Endothelial cell of umbilical vein (primary cell): Measurements from ENCODE around the gene S100Z. TPM values are rescaled to one million over a fixed set of nuclear protein-coding genes. Genes with fewer than 3 reads are reported as not detected.

Experiments
- BruUV-seq: library from RNA; stranded (reverse); fragments of 400-500 nt; replicated peaks from 2 replicates; lab custom pipeline; 2021; lab: Mats Ljungman, UMichigan
- CTCF ChIA-PET: fragments of 300-600, 350-600 bp; sonication (Branson Sonifier 250); formaldehyde crosslinking; loops from one replicate; lab custom pipeline; 2021; ENCODE audit warnings: antibody characterized with exemption, inconsistent platforms; lab: Charles Lee
- POLR2A ChIA-PET: fragments of 300-600, 350-600 bp; sonication (Branson Sonifier 250); formaldehyde crosslinking; loops from one replicate; lab custom pipeline; 2021; ENCODE audit warnings: antibody characterized with exemption, inconsistent platforms; lab: Charles Lee
- DNase-seq: peaks from one replicate; pipeline ENCODE4 v3.0.0-alpha.2; 2011; ENCODE audit warnings: low read depth, low spot score
- FAIRE-seq: peaks from 2 replicates; lab custom pipeline; 2011; peaks lifted over from hg19 to GRCh38; lab: Jason Lieb, UNC
- H2AFZ ChIP-seq: 2 replicates; pipeline ENCODE4 v1.6.0; 2012; ENCODE audit warnings: low read depth, low read length, control low read depth, inconsistent platforms
- H3K27ac ChIP-seq: 2 replicates; pipeline ENCODE4 v1.5.1; 2011; ENCODE audit warnings: low read depth, mild to moderate bottlenecking, control low read depth, low read length, moderate library complexity; ENCODE audit not compliant: insufficient read depth
- H3K27me3 ChIP-seq, 2 experiments: 2 replicates each; pipeline versions ENCODE4 v1.6.0 to v1.6.1; 2011; ENCODE audit warnings: low read length in 2 of 2, mixed read lengths in 1 of 2; ENCODE audit not compliant: control insufficient read depth in 2 of 2, insufficient read depth in 2 of 2
- H3K36me3 ChIP-seq, 2 experiments: 2 replicates in 1 of 2; 3 replicates in 1 of 2; pipeline ENCODE4 v1.5.1; 2011; ENCODE audit warnings: low read length in 2 of 2, mild to moderate bottlenecking in 1 of 2, moderate library complexity in 1 of 2; ENCODE audit not compliant: control insufficient read depth in 2 of 2, insufficient read depth in 2 of 2; ENCODE audit errors: extremely low read depth in 1 of 2
- H3K4me1 ChIP-seq: 3 replicates; pipeline ENCODE4 v1.5.1; 2011; ENCODE audit warnings: mild to moderate bottlenecking, low read length; ENCODE audit not compliant: control insufficient read depth, insufficient read depth; ENCODE audit errors: extremely low read depth
- H3K4me2 ChIP-seq: 2 replicates; pipeline ENCODE4 v1.6.1; 2011; ENCODE audit warnings: low read length, control low read depth, mixed read lengths; ENCODE audit not compliant: insufficient read depth
- H3K4me3 ChIP-seq, 3 experiments: fragments of 200-600 bp in 1 of 3; sonication (generic), shearing (Covaris generic) in 1 of 3; replicated peaks in 1 of 3; 2 replicates each; pipeline ENCODE4 v1.5.1; 2011 to 2016; ENCODE audit warnings: control low read depth in 3 of 3, low read length in 3 of 3, mild to moderate bottlenecking in 2 of 3, inconsistent platforms in 1 of 3, low read depth in 1 of 3, moderate library complexity in 1 of 3; ENCODE audit not compliant: insufficient read depth in 1 of 3
- H3K79me2 ChIP-seq: 2 replicates; pipeline ENCODE4 v1.6.0; 2012; ENCODE audit warnings: low read length, inconsistent platforms; ENCODE audit not compliant: control insufficient read depth, insufficient read depth
- H3K9ac ChIP-seq: replicated peaks from 2 replicates; pipeline ENCODE3; 2011; ENCODE audit warnings: low read length, control low read depth; ENCODE audit not compliant: insufficient read depth; ENCODE audit errors: extremely low read depth
- H3K9me1 ChIP-seq: replicated peaks from 3 replicates; pipeline ENCODE4 v1.6.0; 2011; ENCODE audit warnings: mild to moderate bottlenecking, low read length; ENCODE audit not compliant: control insufficient read depth, insufficient read depth; ENCODE audit errors: extremely low read depth
- H3K9me3 ChIP-seq: replicated peaks from 2 replicates; pipeline ENCODE4 v1.5.1; 2012; ENCODE audit warnings: low read length, inconsistent platforms; ENCODE audit not compliant: control insufficient read depth, insufficient read depth
- H4K20me1 ChIP-seq: replicated peaks from 2 replicates; pipeline ENCODE3; 2011; ENCODE audit warnings: mild to moderate bottlenecking, low read length; ENCODE audit not compliant: control insufficient read depth, insufficient read depth; ENCODE audit errors: extremely low read depth
- CTCF ChIP-seq, 2 donors: IDR thresholded peaks; 1 replicate in 1 of 2; 2 replicates in 1 of 2; pipeline ENCODE4 v1.5.1; 2011; ENCODE audit warnings: low read length in 2 of 2, mild to moderate bottlenecking in 2 of 2, moderate library complexity in 2 of 2, control low read depth in 1 of 2, inconsistent platforms in 1 of 2, low read depth in 1 of 2; ENCODE audit not compliant: insufficient read depth in 1 of 2; ENCODE audit errors: extremely low read depth in 1 of 2
- EZH2 ChIP-seq: IDR thresholded peaks from 2 replicates; pipeline ENCODE4 v1.6.1; 2012; ENCODE audit warnings: borderline replicate concordance, low read depth, mild to moderate bottlenecking, moderate library complexity, low read length, inconsistent platforms; ENCODE audit not compliant: severe bottlenecking
- FOS ChIP-seq: IDR thresholded peaks from 2 replicates; pipeline ENCODE4 v1.6.1; 2011; ENCODE audit warnings: mild to moderate bottlenecking, low read length, moderate library complexity, borderline replicate concordance; ENCODE audit not compliant: insufficient read depth
- GATA2 ChIP-seq: IDR thresholded peaks from 2 replicates; pipeline ENCODE4 v1.7.0; 2011; ENCODE audit warnings: low read depth, mild to moderate bottlenecking, moderate library complexity, mixed read lengths, low read length; ENCODE audit not compliant: insufficient read length, insufficient read depth
- JUN ChIP-seq: IDR thresholded peaks from 2 replicates; pipeline ENCODE4 v1.6.1; 2011; ENCODE audit warnings: borderline replicate concordance, low read depth; ENCODE audit not compliant: insufficient read length, insufficient read depth
- MYC ChIP-seq: IDR thresholded peaks from one replicate; pipeline ENCODE4 v1.6.1; 2011; ENCODE audit warnings: mild to moderate bottlenecking, low read depth, low read length
- POLR2A ChIP-seq: IDR thresholded peaks from 2 replicates; pipeline ENCODE4 v1.6.1; 2012; ENCODE audit warnings: low read depth, mild to moderate bottlenecking, control low read depth, low read length
- POLR2AphosphoS5 ChIP-seq: IDR thresholded peaks from 2 replicates; pipeline ENCODE4 v1.6.1; 2012; ENCODE audit warnings: low read depth, mild to moderate bottlenecking, control low read depth, low read length, moderate library complexity; ENCODE audit not compliant: insufficient read depth
- dilution Hi-C: fragments of 300-500 bp; cut with MboI; formaldehyde crosslinking; loops from one replicate; pipeline ENCODE4 v1.15.0; 2019; ENCODE audit warnings: low sequenced_read_pairs; ENCODE audit not compliant: extremely low pct_ligation_motif_present
- intact Hi-C: fragments of 100-400 bp; cut with micrococcal nuclease; formaldehyde crosslinking; loops from one replicate; pipeline ENCODE4 v1.10.0; 2022
- polyA plus RNA-seq, 4 experiments: library from polyadenylated mRNA; depleted of rRNA in 3 of 4; stranded (reverse) in 3 of 4; unstranded in 1 of 4; fragments of >200 nt; gene quantifications; 2 replicates each; pipeline versions ENCODE4 v1.2.1 to v1.2.3, GENCODE V29; 2011 to 2012; ENCODE audit warnings: missing spikeins in 1 of 4
- total RNA-seq: library from RNA; stranded (reverse); gene quantifications from 2 replicates; pipeline ENCODE4 v1.2.3, GENCODE V29; 2021

The S100Z gene
- total and polyA plus RNA-seq, 2 donors (not counting 3 experiments of a cell fraction or from before 2014, with no cell fraction given), result not detected

GRCh38 chr5:76861612-76862011 is 11.8 kb downstream of the S100Z start:
- H3K4me2 ChIP-seq, result no peak overlapping the region
- no peaks in the 10 kb centered on the region for H3K9me1 ChIP-seq
- H3K27me3 ChIP-seq, result no peaks in the 10 kb centered on the region
- H3K79me2 ChIP-seq, result no peaks in the 10 kb centered on the region
- FAIRE-seq, result no peak
- no peaks in the 10 kb centered on the region for H3K4me1 ChIP-seq
- DNase-seq, result no peak
- intact Hi-C loops (loop anchor here (10.0 kb wide), 2 partner anchors 773 to 1293 kb away; partner anchors contain the start of gene OTP), dilution Hi-C loops (no loop called here)
- no peaks in the 10 kb centered on the region for H3K36me3 ChIP-seq
- no peak overlapping the region for H2AFZ ChIP-seq
- TF ChIP-seq CTCF (IDR thresholded peaks at IDR 0.05; ENCODE audit: extremely low read depth in 1 of 2, insufficient read depth in 1 of 2, low read depth in 1 of 2, low read length in 2 of 2) (no peak), GATA2 (no peak), FOS (no peak), MYC (no peak), JUN (no peak), POLR2AphosphoS5 (no peak), EZH2 (no peak), POLR2A (no peak)
- no peaks in the 10 kb centered on the region for H4K20me1 ChIP-seq
- no TSS peak for BruUV-seq
- no peaks in the 10 kb centered on the region for H3K9me3 ChIP-seq
- H3K4me3 ChIP-seq, result no peak overlapping the region
- ChIA-PET POLR2A (no interaction called here), CTCF (interaction anchor here (2.9 kb wide), 1 partner anchor 87 kb away, joined by 9 read pairs; no protein-coding TSS in a partner anchor)
- no peak overlapping the region for H3K27ac ChIP-seq
- H3K9ac ChIP-seq, result no peak overlapping the region
